ENCODE measurements around the gene SNX19.

GRCh38 chr11:130894322-130895025, 21.8 kb downstream of the SNX19 start:
- TF ChIP-seq CTCF (IDR thresholded peaks at IDR 0.05) (peak; percentile 79 to 90 (median 86)), POLR2A (IDR thresholded peaks at IDR 0.05) (no peak), EP300 (IDR thresholded peaks at IDR 0.05; ENCODE audit: low read depth) (no peak), POLR2AphosphoS5 (IDR thresholded peaks at IDR 0.05) (no peak)
